HepG2 (cell line): ENCODE measurements around the gene NDUFB7. TPM values are rescaled to one million over a fixed set of nuclear protein-coding genes. Genes with fewer than 3 reads are reported as not detected.

ENCODE experiments used
- CHCHD3 ChIP-seq: sonication (generic); formaldehyde crosslinking; IDR thresholded peaks from 2 replicates; pipeline ENCODE4 v1.8.0; 2022; ENCODE audit warnings: mild to moderate bottlenecking, missing genetic modification reagents, moderate library complexity
- DR1 ChIP-seq: sonication (generic); formaldehyde crosslinking; IDR thresholded peaks from 2 replicates; pipeline ENCODE4 v1.8.0; 2021; ENCODE audit warnings: mild to moderate bottlenecking, missing genetic modification reagents, inconsistent platforms
- E2F1 ChIP-seq: sonication (generic); formaldehyde crosslinking; IDR thresholded peaks from 2 replicates; pipeline ENCODE4 v1.5.0; 2020; ENCODE audit warnings: missing genetic modification reagents
- EHMT2 ChIP-seq: fragments of 200-600 bp; sonication (generic); IDR thresholded peaks from 2 replicates; pipeline ENCODE4 v1.7.0; 2017; ENCODE audit warnings: antibody characterized with exemption, low read depth, low read length, borderline replicate concordance
- FIP1L1 ChIP-seq: fragments of 200-400 bp; formaldehyde crosslinking; IDR thresholded peaks from 2 replicates; pipeline ENCODE4 v1.6.1; 2018; ENCODE audit warnings: low read depth, mild to moderate bottlenecking, low read length, moderate library complexity, borderline replicate concordance; ENCODE audit not compliant: insufficient read depth
- IRX3 ChIP-seq: sonication (generic); formaldehyde crosslinking; IDR thresholded peaks from 2 replicates; pipeline ENCODE4 v1.8.1; 2023; ENCODE audit warnings: mild to moderate bottlenecking, low read depth, missing genetic modification reagents, borderline replicate concordance
- ZFP62 ChIP-seq: sonication (generic); formaldehyde crosslinking; IDR thresholded peaks from 2 replicates; pipeline ENCODE4 v1.4.0; 2020; ENCODE audit warnings: missing genetic modification reagents
- ZNF10 ChIP-seq: sonication (generic); formaldehyde crosslinking; IDR thresholded peaks from 2 replicates; pipeline ENCODE4 v1.4.0; 2020; ENCODE audit warnings: mild to moderate bottlenecking, low read depth, missing genetic modification reagents, borderline replicate concordance
- ZNF652 ChIP-seq: IDR thresholded peaks from 2 replicates; pipeline ENCODE4 v1.6.1; 2016; ENCODE audit warnings: low read depth, borderline replicate concordance
- ZNF660 ChIP-seq: sonication (generic); formaldehyde crosslinking; IDR thresholded peaks from 2 replicates; pipeline ENCODE4 v1.5.1; 2020; ENCODE audit warnings: mild to moderate bottlenecking, low read depth, missing genetic modification reagents, borderline replicate concordance
- ZNF775 ChIP-seq: sonication (generic); formaldehyde crosslinking; IDR thresholded peaks from 2 replicates; pipeline ENCODE4 v1.4.0; 2020; ENCODE audit warnings: missing genetic modification reagents, mild to moderate bottlenecking, moderate library complexity, borderline replicate concordance
- polyA plus RNA-seq, 8 experiments: library from polyadenylated mRNA; depleted of rRNA in 3 of 8; stranded (reverse) in 7 of 8; unstranded in 1 of 8; fragments of >200 nt; fragmentation: Illumina TruSeq in 4 of 8; extraction: Trizol in 4 of 8; gene quantifications; 2 replicates each; pipeline versions ENCODE4 v1.2.1 to v1.2.3, GENCODE V29; 2011 to 2016; ENCODE audit warnings: low read depth in 4 of 8, missing spikeins in 1 of 8, mixed read lengths in 1 of 8; ENCODE audit not compliant: insufficient read depth in 1 of 8
- total RNA-seq, 5 experiments: library from RNA; depleted of rRNA; stranded (reverse); fragments of >200 nt; fragmentation: Illumina TruSeq; extraction: Trizol; gene quantifications; 2 replicates each; pipeline ENCODE4 v1.2.3, GENCODE V29; 2016; ENCODE audit warnings: low read depth in 1 of 5
- TF ChIP-seq, protein P1 (sequence below): sonication (generic); formaldehyde crosslinking; IDR thresholded peaks from 2 replicates; pipeline ENCODE4 v1.4.0; 2020; ENCODE audit warnings: missing genetic modification reagents, low read depth, mild to moderate bottlenecking, borderline replicate concordance
- TF ChIP-seq, protein P2 (sequence below): sonication (generic); formaldehyde crosslinking; IDR thresholded peaks from one replicate; pipeline ENCODE4 v1.5.1; 2020; ENCODE audit warnings: mild to moderate bottlenecking, missing genetic modification reagents; ENCODE audit errors: not compliant biosample characterization
- TF ChIP-seq, protein P3 (sequence below): sonication (generic); formaldehyde crosslinking; IDR thresholded peaks from 2 replicates; pipeline ENCODE4 v1.8.1; 2023; ENCODE audit warnings: missing genetic modification reagents, inconsistent platforms, borderline replicate concordance
- TF ChIP-seq, protein P4 (sequence below): sonication (generic); formaldehyde crosslinking; IDR thresholded peaks from 2 replicates; pipeline ENCODE4 v1.8.0; 2022; ENCODE audit warnings: mild to moderate bottlenecking, missing genetic modification reagents, moderate library complexity

NDUFB7 gene
- total and polyA plus RNA-seq, 2 of the 13 experiments (the other 11 are each of a cell fraction or from before 2014, with no cell fraction given) = 156 to 198 TPM

DNA sequence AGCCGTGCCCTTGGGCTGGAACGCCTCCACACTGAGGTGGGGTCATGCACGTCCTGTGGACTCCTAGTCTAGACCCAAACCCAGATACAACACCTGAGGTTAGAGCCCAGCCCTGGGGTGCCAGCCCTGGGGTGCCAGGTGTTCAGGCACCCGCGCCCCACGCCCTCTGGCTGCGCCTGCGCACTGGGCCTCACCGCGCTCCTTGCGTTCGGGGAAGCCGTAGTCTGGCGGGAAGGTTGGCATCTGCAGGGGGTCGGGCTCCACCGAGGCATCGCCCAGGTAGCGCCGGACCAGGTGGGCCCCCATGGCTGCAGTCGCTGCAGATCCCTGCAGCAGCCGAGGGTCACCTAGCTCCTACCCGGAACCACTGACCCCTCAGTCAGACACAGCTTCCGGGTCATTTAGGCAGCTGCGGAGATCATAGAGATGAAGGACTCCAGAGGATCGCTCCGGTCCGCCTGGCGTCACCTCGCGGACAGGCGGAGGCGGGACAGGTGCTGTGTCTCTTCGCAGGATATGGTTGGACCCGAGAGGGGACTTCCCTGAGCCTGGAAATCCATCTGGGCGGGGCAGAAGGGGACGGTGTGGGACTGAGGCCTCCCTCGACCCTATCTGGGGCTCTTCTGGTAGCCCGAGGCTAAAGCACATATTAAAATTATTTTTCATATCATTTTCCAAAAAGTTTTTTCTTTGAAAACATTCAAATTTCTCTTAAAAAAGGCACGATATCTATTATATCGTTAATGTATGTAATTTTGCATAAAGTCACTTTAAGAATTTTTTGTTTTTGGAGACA, at the start of gene NDUFB7 (continued):
- TF ChIP-seq E2F1 (no peak), IRX3 (CRISPR knock-in tag) (no peak), ZNF660 (CRISPR knock-in tag) (no peak), FIP1L1 (no peak), ZNF652 (CRISPR knock-in tag) (0 out of 2 replicates have a peak, but pooled peaks have one; percentile 17), ZNF10 (CRISPR knock-in tag) (no peak), CHCHD3 (no peak), ZNF775 (CRISPR knock-in tag) (0 out of 2 replicates have a peak, but pooled peaks have one; percentile 20), EHMT2 (peak; percentile 63; the same call in 1 of the 2 replicates), DR1 (CRISPR knock-in tag) (peak; percentile 58), ZFP62 (CRISPR knock-in tag) (no peak)
- TF ChIP-seq, protein P1, sequence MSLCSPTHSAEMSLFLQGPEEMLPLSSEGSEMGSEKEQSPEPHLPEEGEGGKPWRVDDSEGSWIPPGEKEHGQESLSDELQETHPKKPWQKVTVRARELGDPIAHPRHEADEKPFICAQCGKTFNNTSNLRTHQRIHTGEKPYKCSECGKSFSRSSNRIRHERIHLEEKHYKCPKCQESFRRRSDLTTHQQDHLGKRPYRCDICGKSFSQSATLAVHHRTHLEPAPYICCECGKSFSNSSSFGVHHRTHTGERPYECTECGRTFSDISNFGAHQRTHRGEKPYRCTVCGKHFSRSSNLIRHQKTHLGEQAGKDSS (CRISPR knock-in tag) = 0 out of 2 replicates have a peak, but pooled peaks have one; percentile 79
- TF ChIP-seq, protein P2, sequence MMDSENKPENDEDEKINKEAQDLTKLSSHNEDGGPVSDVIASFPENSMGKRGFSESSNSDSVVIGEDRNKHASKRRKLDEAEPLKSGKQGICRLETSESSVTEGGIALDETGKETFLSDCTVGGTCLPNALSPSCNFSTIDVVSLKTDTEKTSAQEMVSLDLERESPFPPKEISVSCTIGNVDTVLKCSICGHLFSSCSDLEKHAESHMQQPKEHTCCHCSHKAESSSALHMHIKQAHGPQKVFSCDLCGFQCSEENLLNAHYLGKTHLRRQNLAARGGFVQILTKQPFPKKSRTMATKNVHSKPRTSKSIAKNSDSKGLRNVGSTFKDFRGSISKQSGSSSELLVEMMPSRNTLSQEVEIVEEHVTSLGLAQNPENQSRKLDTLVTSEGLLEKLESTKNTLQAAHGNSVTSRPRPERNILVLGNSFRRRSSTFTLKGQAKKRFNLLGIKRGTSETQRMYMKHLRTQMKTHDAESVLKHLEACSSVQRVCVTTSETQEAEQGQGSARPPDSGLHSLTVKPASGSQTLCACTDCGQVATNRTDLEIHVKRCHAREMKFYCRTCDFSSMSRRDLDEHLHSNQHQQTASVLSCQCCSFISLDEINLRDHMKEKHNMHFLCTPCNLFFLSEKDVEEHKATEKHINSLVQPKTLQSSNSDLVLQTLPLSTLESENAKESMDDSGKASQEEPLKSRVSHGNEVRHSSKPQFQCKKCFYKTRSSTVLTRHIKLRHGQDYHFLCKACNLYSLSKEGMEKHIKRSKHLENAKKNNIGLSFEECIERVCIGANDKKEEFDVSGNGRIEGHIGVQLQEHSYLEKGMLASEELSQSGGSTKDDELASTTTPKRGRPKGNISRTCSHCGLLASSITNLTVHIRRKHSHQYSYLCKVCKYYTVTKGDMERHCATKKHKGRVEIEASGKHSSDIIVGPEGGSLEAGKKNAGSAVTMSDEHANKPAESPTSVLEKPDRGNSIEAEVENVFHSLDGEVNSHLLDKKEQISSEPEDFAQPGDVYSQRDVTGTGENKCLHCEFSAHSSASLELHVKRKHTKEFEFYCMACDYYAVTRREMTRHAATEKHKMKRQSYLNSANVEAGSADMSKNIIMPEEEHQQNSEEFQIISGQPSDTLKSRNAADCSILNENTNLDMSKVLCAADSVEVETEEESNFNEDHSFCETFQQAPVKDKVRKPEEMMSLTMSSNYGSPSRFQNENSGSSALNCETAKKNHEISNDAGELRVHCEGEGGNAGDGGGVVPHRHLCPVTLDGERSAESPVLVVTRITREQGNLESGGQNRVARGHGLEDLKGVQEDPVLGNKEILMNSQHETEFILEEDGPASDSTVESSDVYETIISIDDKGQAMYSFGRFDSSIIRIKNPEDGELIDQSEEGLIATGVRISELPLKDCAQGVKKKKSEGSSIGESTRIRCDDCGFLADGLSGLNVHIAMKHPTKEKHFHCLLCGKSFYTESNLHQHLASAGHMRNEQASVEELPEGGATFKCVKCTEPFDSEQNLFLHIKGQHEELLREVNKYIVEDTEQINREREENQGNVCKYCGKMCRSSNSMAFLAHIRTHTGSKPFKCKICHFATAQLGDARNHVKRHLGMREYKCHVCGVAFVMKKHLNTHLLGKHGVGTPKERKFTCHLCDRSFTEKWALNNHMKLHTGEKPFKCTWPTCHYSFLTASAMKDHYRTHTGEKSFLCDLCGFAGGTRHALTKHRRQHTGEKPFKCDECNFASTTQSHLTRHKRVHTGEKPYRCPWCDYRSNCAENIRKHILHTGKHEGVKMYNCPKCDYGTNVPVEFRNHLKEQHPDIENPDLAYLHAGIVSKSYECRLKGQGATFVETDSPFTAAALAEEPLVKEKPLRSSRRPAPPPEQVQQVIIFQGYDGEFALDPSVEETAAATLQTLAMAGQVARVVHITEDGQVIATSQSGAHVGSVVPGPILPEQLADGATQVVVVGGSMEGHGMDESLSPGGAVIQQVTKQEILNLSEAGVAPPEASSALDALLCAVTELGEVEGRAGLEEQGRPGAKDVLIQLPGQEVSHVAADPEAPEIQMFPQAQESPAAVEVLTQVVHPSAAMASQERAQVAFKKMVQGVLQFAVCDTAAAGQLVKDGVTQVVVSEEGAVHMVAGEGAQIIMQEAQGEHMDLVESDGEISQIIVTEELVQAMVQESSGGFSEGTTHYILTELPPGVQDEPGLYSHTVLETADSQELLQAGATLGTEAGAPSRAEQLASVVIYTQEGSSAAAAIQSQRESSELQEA (CRISPR knock-in tag) = peak; percentile 95
- TF ChIP-seq, protein P3, sequence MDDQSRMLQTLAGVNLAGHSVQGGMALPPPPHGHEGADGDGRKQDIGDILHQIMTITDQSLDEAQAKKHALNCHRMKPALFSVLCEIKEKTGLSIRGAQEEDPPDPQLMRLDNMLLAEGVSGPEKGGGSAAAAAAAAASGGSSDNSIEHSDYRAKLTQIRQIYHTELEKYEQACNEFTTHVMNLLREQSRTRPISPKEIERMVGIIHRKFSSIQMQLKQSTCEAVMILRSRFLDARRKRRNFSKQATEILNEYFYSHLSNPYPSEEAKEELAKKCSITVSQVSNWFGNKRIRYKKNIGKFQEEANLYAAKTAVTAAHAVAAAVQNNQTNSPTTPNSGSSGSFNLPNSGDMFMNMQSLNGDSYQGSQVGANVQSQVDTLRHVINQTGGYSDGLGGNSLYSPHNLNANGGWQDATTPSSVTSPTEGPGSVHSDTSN = 0 out of 2 replicates have a peak, but pooled peaks have one; percentile 30
- TF ChIP-seq, protein P4, sequence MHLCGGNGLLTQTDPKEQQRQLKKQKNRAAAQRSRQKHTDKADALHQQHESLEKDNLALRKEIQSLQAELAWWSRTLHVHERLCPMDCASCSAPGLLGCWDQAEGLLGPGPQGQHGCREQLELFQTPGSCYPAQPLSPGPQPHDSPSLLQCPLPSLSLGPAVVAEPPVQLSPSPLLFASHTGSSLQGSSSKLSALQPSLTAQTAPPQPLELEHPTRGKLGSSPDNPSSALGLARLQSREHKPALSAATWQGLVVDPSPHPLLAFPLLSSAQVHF (CRISPR knock-in tag) = no peak; the same call in 1 of the 2 replicates
